WERI-Rb-1 (cell line): ENCODE results near the gene ABR.

ENCODE experiments used
- DNase-seq: peaks from one replicate; pipeline ENCODE4 v3.0.0-alpha.2; 2020
- H3K27ac ChIP-seq: fragments of 250-450 bp; sonication (Bioruptor Pico); 2 replicates; pipeline ENCODE4 v1.5.1; 2020; ENCODE audit warnings: mild to moderate bottlenecking, moderate library complexity
- H3K27me3 ChIP-seq: fragments of 250-450 bp; sonication (Bioruptor Pico); 2 replicates; pipeline ENCODE4 v1.5.1; 2021; ENCODE audit warnings: mild to moderate bottlenecking, low read depth, moderate library complexity; ENCODE audit not compliant: insufficient read depth, severe bottlenecking
- H3K36me3 ChIP-seq: fragments of 250-450 bp; sonication (Bioruptor Pico); 2 replicates; pipeline ENCODE4 v1.5.1; 2020; ENCODE audit warnings: mild to moderate bottlenecking, moderate library complexity
- H3K4me3 ChIP-seq: 2 replicates; pipeline ENCODE4 v1.5.1; 2011; ENCODE audit warnings: low read depth, mild to moderate bottlenecking, control low read depth, low read length
- H3K9me3 ChIP-seq: fragments of 250-450 bp; sonication (Bioruptor Pico); 2 replicates; pipeline ENCODE4 v1.5.1; 2021; ENCODE audit warnings: mild to moderate bottlenecking, moderate library complexity; ENCODE audit not compliant: severe bottlenecking
- TF ChIP-seq, protein P1 (sequence below): IDR thresholded peaks from 2 replicates; pipeline ENCODE4 v1.5.1; 2011; ENCODE audit warnings: low read depth, mild to moderate bottlenecking, control low read depth, inconsistent platforms, low read length

The ABR gene

GRCh38 chr17:1145311-1145986 is 34.3 kb downstream of the ABR start:
- no peaks in the 10 kb centered on the region for H3K27me3 ChIP-seq
- peak; percentile 92 for DNase-seq
- TF ChIP-seq, protein P1, sequence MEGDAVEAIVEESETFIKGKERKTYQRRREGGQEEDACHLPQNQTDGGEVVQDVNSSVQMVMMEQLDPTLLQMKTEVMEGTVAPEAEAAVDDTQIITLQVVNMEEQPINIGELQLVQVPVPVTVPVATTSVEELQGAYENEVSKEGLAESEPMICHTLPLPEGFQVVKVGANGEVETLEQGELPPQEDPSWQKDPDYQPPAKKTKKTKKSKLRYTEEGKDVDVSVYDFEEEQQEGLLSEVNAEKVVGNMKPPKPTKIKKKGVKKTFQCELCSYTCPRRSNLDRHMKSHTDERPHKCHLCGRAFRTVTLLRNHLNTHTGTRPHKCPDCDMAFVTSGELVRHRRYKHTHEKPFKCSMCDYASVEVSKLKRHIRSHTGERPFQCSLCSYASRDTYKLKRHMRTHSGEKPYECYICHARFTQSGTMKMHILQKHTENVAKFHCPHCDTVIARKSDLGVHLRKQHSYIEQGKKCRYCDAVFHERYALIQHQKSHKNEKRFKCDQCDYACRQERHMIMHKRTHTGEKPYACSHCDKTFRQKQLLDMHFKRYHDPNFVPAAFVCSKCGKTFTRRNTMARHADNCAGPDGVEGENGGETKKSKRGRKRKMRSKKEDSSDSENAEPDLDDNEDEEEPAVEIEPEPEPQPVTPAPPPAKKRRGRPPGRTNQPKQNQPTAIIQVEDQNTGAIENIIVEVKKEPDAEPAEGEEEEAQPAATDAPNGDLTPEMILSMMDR: no peak
- no peaks in the 10 kb centered on the region for H3K9me3 ChIP-seq
- no peaks in the 10 kb centered on the region for H3K36me3 ChIP-seq
- peak overlapping the region; percentile 74 for H3K27ac ChIP-seq
- no peak overlapping the region for H3K4me3 ChIP-seq

DNA sequence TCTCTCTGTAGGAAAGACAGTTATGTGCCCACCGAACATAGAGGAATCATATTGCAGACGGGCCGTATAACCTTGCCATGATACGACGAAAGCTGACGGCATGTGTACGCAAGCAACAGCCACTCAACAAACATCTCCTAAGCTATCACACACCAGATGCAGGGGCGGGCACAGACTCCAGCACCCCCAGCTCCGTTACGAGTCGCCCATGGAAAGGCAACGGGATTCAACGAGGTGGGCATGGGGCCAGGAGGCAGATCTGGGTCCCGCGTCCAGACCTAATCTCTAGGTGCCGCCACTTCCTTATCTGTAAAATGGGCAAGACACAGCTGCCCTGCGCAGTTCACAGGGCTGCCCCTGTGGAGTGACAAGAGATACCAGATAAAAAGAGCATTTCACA is 35.6 kb downstream of the ABR start:
- Histone ChIP-seq H3K27ac (peak overlapping the region; percentile 74), H3K36me3 (no peaks in the 10 kb centered on the region), H3K4me3 (peak overlapping the region; percentile 7), H3K9me3 (no peaks in the 10 kb centered on the region), H3K27me3 (no peaks in the 10 kb centered on the region)
- DNase-seq: no peak
- TF ChIP-seq, protein P1: no peak

DNA sequence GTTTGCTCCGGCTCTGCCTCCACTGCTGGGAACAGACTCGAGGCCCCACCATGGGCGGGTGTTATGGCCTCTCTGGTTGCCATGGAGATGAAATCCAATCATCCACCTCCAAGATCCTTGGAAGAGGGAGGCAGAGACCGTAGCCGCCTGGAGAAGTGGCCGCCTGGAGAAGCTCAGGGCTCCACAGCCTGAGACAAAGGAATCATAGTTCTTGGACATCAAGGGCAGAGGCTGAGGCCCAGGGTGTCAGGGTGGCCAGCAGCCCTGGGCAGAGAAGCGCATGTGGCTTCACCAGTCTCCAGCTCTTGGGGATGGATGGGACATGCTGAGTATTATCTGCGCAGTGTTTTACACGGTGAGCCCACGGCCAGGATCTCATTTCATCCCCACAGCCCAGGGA is 36.2 kb downstream of the ABR start:
- Histone ChIP-seq H3K9me3 (no peaks in the 10 kb centered on the region), H3K27me3 (no peaks in the 10 kb centered on the region), H3K27ac (peak overlapping the region; percentile 74), H3K4me3 (peak overlapping the region; percentile 7), H3K36me3 (no peaks in the 10 kb centered on the region)
- DNase-seq: peak; percentile 85
- TF ChIP-seq, protein P1: no peak

DNA sequence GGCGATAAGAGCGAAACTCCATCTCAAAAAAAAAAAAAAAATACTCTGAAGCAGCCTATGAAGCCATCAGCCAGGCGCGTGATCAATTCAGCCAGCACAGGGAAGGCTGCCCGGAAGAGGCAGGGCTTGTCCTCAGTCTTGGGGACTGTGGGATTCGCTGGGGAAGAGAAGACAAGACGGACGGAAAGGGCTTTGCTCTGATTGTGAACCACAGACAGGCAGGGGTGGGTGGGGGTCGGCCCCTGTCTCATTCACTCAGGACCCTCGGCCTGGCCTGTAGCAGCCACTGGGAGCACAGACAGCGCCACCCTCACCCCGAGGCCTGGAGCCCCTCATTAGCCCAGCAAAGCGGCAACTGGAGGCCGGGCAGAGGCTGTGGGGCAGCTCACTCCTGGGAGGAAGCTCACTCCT is 37.2 kb downstream of the ABR start:
- H3K36me3 ChIP-seq: no peaks in the 10 kb centered on the region
- H3K4me3 ChIP-seq: no peak overlapping the region
- no peak for DNase-seq
- H3K27me3 ChIP-seq: no peaks in the 10 kb centered on the region
- no peaks in the 10 kb centered on the region for H3K9me3 ChIP-seq
- H3K27ac ChIP-seq: no peak overlapping the region
- TF ChIP-seq, protein P1: no peak

GRCh38 chr17:1137465-1137894 is 42.3 kb downstream of the ABR start:
- Histone ChIP-seq H3K36me3 (no peaks in the 10 kb centered on the region), H3K9me3 (no peaks in the 10 kb centered on the region), H3K4me3 (no peak overlapping the region), H3K27me3 (no peaks in the 10 kb centered on the region), H3K27ac (no peak overlapping the region)
- DNase-seq: no peak
- TF ChIP-seq, protein P1: no peak

GRCh38 chr17:1136748-1137147 is 43.0 kb downstream of the ABR start:
- no peak for DNase-seq
- TF ChIP-seq, protein P1: no peak
- no peak overlapping the region for H3K4me3 ChIP-seq

More at GRCh38 chr17:1136748-1137147, 43.0 kb downstream of the ABR start:
- H3K36me3 ChIP-seq: no peaks in the 10 kb centered on the region
- no peak overlapping the region for H3K27ac ChIP-seq
- H3K27me3 ChIP-seq: no peaks in the 10 kb centered on the region
- no peaks in the 10 kb centered on the region for H3K9me3 ChIP-seq
